Measurements from ENCODE around the gene UBA6. TPM values are rescaled to one million over a fixed set of nuclear protein-coding genes. Genes with fewer than 3 reads are reported as not detected.

Gene UBA6
- total and polyA plus RNA-seq, 2 of the 4 experiments (the other 2 are of a cell fraction) = 29.2 to 268 TPM

DNA sequence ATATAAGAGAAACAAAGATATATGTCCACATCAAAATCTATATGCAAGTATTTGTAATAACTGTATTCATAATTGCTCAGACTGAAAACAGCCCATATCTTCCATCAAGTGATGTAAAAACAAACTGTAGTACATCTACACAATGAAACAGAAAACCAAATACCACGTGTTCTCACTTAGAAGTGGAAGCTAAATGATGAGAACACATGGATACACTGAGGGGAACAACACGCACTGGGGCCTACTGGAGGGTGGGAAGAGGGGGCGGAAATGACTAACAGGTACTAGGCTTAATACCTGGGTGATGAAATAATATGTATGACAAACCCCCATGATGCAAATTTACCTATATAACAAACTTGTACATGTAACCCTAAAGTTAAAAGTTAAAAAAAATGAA lies 42.7 kb downstream of the UBA6 start:
- no CpG with 5 or more reads among the region's 3 CpGs for WGBS, 2 experiments (ENCODE audit: extremely low coverage in 2 of 2, insufficient read length in 1 of 2)
- no peak overlapping the region for H2BK120ac ChIP-seq (ENCODE audit: low read depth, low read length)
- H3K56ac ChIP-seq (ENCODE audit: extremely low read depth, insufficient read depth, low read length) = no peak overlapping the region
- no peak overlapping the region for H3K4me3 ChIP-seq (ENCODE audit: insufficient read depth, low read depth, low read length)
- no peak for ATAC-seq (ENCODE audit: low read depth)
- H3K27me3 ChIP-seq (ENCODE audit: control insufficient read depth, insufficient read depth, low read length) = no peaks in the 10 kb centered on the region
- no peak for TF ChIP-seq MAZ (IDR thresholded peaks at IDR 0.05; ENCODE audit: borderline replicate concordance, low read depth, low read length)
- no peak for TF ChIP-seq POLR2A (IDR thresholded peaks at IDR 0.05; ENCODE audit: low read depth, low read length)
- TF ChIP-seq, protein P1, sequence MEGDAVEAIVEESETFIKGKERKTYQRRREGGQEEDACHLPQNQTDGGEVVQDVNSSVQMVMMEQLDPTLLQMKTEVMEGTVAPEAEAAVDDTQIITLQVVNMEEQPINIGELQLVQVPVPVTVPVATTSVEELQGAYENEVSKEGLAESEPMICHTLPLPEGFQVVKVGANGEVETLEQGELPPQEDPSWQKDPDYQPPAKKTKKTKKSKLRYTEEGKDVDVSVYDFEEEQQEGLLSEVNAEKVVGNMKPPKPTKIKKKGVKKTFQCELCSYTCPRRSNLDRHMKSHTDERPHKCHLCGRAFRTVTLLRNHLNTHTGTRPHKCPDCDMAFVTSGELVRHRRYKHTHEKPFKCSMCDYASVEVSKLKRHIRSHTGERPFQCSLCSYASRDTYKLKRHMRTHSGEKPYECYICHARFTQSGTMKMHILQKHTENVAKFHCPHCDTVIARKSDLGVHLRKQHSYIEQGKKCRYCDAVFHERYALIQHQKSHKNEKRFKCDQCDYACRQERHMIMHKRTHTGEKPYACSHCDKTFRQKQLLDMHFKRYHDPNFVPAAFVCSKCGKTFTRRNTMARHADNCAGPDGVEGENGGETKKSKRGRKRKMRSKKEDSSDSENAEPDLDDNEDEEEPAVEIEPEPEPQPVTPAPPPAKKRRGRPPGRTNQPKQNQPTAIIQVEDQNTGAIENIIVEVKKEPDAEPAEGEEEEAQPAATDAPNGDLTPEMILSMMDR (conservative IDR thresholded peaks at IDR 0.05; ENCODE audit: low read depth, low read length) = no peak
- TF ChIP-seq MXI1 (IDR thresholded peaks at IDR 0.05; ENCODE audit: borderline replicate concordance, low read depth, low read length) = no peak
- TF ChIP-seq, protein P2, sequence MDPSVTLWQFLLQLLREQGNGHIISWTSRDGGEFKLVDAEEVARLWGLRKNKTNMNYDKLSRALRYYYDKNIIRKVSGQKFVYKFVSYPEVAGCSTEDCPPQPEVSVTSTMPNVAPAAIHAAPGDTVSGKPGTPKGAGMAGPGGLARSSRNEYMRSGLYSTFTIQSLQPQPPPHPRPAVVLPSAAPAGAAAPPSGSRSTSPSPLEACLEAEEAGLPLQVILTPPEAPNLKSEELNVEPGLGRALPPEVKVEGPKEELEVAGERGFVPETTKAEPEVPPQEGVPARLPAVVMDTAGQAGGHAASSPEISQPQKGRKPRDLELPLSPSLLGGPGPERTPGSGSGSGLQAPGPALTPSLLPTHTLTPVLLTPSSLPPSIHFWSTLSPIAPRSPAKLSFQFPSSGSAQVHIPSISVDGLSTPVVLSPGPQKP (IDR thresholded peaks at IDR 0.05; ENCODE audit: borderline replicate concordance, low read depth, low read length) = no peak
- TF ChIP-seq NFE2L2 (IDR thresholded peaks at IDR 0.05; ENCODE audit: low read depth, low read length) = no peak
- TF ChIP-seq, protein P3, sequence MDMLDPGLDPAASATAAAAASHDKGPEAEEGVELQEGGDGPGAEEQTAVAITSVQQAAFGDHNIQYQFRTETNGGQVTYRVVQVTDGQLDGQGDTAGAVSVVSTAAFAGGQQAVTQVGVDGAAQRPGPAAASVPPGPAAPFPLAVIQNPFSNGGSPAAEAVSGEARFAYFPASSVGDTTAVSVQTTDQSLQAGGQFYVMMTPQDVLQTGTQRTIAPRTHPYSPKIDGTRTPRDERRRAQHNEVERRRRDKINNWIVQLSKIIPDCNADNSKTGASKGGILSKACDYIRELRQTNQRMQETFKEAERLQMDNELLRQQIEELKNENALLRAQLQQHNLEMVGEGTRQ (IDR thresholded peaks at IDR 0.05; ENCODE audit: low read depth, low read length) = no peak
- no peak for TF ChIP-seq CHD1 (IDR thresholded peaks at IDR 0.05; ENCODE audit: low read depth, low read length)
- no peak for TF ChIP-seq SMC3 (IDR thresholded peaks at IDR 0.05; ENCODE audit: low read depth, low read length)
- TF ChIP-seq CEBPB (IDR thresholded peaks at IDR 0.05; ENCODE audit: low read depth, low read length) = no peak
- TF ChIP-seq BHLHE40 (IDR thresholded peaks at IDR 0.05; ENCODE audit: low read depth, low read length) = no peak
- no peak overlapping the region for H3K9ac ChIP-seq (ENCODE audit: low read depth, low read length)
- no peak overlapping the region for H4K5ac ChIP-seq (ENCODE audit: low read depth, low read length)
- no peak for DNase-seq
- H2BK15ac ChIP-seq (ENCODE audit: low read depth, low read length) = no peak overlapping the region
- H3K4ac ChIP-seq (ENCODE audit: low read depth, low read length) = no peak overlapping the region
- H3K18ac ChIP-seq (ENCODE audit: low read depth, low read length) = no peak overlapping the region
- dilution Hi-C loops (cut with HindIII; ENCODE audit: low sequenced_read_pairs, unreplicated experiment) = no loop called here
- H4K8ac ChIP-seq (ENCODE audit: low read depth in 2 of 2, low read length in 2 of 2) = no peak overlapping the region
- intact Hi-C loops (cut with micrococcal nuclease) = no loop called here
- H3K4me1 ChIP-seq (ENCODE audit: control insufficient read depth, insufficient read depth, low read length) = no peaks in the 10 kb centered on the region
- no peak overlapping the region for H3K14ac ChIP-seq (replicated peaks; ENCODE audit: low read depth, low read length)
- H2AK9ac ChIP-seq (replicated peaks; ENCODE audit: low read depth, low read length, poor library complexity) = no peak overlapping the region
- no peak overlapping the region for H4K91ac ChIP-seq (ENCODE audit: insufficient read depth, low read depth, low read length)
- no peaks in the 10 kb centered on the region for H3K9me1 ChIP-seq (ENCODE audit: insufficient read depth, low read length)
- peaks cover 3% of the 10 kb centered on the region; the same call in 1 of the 2 replicates for H3K9me3 ChIP-seq (ENCODE audit: control insufficient read depth, insufficient read depth, low read length)
- ChIA-PET CTCF (no interaction called here), POLR2A (ENCODE audit: unreplicated experiment) (no interaction called here)
- no peak overlapping the region for H3K23ac ChIP-seq (ENCODE audit: low read depth, low read length)
- H2AFZ ChIP-seq (replicated peaks; ENCODE audit: low read length, poor library complexity) = no peak overlapping the region
- H2AK5ac ChIP-seq (ENCODE audit: low read depth, low read length) = no peak overlapping the region
- H3K36me3 ChIP-seq (ENCODE audit: control insufficient read depth, insufficient read depth, low read length) = peaks cover 20% of the 10 kb centered on the region
- BruUV-seq (replicated peaks) = no TSS peak
- H2BK5ac ChIP-seq (ENCODE audit: low read depth, low read length, poor library complexity, severe bottlenecking) = no peak overlapping the region
- no peak overlapping the region for H3K4me2 ChIP-seq (ENCODE audit: low read depth, low read length)
- in situ Hi-C loops (cut with MboI; ENCODE audit: low sequenced_read_pairs) = no loop called here
- H4K20me1 ChIP-seq (ENCODE audit: insufficient read depth, low read length) = no peaks in the 10 kb centered on the region
- H3K27ac ChIP-seq (ENCODE audit: insufficient read depth, low read length) = no peak overlapping the region
- H3K79me1 ChIP-seq (ENCODE audit: low read depth in 1 of 2, low read length in 2 of 2) = peaks cover 0 to 4% of the 10 kb centered on the region in 2 experiments; a peak in 1 of 4 replicates
- H2BK20ac ChIP-seq (ENCODE audit: low read depth, low read length) = no peak overlapping the region
